HG03432 (cell line): Measurements from ENCODE around the gene ZCCHC4.

Experiments used
- ATAC-seq: cut with Tn5 transposase; IDR thresholded peaks from one replicate; pipeline ENCODE4 v1.9.1; 2021; ENCODE audit warnings: mild to moderate bottlenecking, moderate library complexity; ENCODE audit not compliant: unreplicated experiment

Gene ZCCHC4

DNA sequence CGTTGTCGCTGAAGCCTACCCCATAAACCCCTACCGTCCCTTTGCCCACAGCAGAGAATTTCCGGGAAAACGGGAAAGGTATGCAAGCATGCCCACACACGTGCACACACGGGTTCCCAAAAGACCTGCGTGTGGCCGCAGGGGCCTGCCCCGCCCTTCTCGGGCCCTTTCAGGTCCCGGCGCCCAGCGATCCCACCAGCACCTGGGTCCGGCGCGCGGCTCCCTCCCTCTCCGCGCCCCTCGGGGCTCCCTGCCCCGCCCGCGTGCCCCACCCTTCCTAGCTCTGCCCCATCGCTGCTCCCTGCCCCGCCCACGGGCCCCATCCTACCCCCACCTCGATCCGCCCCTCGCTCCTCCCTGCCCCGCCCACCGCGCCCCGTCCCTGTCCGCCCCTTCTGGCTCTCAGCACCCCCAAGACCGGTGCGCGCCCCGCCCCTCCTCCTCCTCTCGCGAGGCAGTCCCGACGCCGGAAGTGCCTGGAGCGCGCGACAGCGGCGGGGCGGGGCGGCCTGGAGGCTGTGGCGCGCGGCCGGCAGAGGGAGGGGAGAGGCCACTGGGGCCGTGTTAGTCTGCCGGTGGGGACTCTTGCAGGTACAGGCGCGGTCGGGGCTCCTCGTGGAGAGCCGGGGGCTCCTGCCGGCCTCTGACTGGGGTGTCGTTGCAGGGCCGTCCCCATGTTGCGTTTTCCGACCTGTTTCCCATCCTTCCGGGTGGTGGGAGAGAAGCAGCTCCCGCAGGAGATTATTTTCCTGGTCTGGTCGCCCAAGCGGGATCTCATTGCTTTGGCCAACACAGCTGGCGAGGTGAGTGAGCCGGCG, 64.4 kb downstream of the ZCCHC4 start, which contains the start of gene ANAPC4:
Gene ANAPC4, plus strand, starts transcription at position 510 of the 818 bp plus-strand sequence. Its CDS starts 165 bp downstream, at position 675.
- ATAC-seq = peak; percentile 98

DNA sequence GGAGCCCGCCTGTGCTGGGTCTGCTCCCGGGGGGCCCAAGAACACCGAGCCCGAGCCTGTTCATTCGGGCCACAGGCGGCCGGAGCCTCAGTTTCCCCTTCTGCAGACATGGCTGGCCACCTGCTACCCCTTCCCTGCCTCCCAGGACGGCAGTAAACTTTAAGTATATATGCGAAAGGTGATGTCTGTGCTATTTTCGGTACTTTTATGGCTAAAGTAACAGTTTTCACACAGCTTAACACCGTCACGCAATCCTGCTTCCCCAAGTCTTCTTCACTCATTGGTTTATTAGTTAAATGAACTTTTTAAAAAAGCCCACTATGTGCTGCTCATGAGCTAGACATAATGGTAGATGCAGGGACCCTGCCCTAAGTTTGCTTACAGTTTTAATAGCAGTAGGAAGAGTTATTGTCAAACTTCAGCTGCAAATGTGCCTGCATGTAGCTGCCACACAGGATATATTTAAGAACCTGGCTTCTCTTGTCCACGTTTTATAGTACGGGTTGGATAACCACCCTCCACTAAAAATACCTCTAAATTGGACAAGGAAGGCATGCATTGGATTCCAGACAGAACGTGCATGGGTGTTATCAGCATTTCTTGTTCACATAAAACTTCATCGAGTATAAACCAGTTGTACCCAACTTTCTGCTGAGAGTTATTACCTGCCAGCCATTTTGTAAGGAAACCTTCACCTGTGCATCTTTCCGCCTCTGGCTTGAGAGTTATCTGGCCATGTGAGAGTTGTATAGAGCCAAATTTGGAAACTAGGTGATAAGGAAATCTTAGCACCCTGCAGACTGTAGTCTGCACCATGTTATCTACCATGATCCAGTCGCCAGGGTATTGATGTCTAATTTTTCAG, 65.2 kb downstream of the ZCCHC4 start:
- peak; percentile 4 for ATAC-seq

- no peak for ATAC-seq
Measured at GRCh38 chr4:25378437-25378743, 65.8 kb downstream of the ZCCHC4 start.

DNA sequence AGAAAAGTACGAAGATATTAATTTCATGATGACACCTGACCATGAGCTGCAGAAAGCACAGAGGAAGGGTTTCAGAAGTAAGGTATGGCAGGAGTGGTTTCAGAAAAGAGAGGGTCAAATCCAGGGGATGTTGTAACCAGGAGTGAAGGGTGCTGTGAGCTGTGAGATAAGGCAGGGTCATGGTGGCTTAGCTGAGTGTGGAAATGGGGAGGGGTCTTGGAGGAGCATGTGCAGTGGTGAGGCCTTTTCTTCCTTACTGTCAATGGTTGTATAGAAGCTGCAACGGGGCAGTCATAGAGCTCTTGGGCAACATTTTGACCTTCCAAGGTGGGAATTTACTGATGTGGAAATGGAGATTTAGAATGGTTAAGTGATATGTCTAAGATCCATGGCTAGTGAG, 67.0 kb downstream of the ZCCHC4 start:
- no peak for ATAC-seq

DNA sequence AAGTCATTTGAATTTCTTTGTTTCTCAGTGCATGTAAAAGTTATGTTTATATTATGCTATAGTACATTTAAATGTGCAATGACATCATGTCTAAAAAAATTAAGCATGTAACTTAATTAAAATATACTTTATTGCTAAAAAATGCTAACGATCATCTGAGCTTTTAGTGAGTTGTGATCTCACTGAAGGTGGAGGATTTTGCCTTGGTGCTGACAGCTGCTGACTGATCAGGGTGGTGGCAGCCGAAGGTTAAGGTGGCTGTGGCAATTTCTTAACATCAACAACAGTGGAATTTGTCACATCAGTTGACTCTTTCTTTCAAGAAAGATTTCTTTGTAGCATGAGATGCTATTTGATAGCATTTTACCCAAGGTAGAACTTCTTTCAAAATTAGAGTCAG, 71.1 kb downstream of the ZCCHC4 start:
- no peak for ATAC-seq

- no peak for ATAC-seq
Measured at GRCh38 chr4:25386926-25387325, 74.4 kb downstream of the ZCCHC4 start.

- no peak for ATAC-seq
Measured at GRCh38 chr4:25397305-25397704, 84.7 kb downstream of the ZCCHC4 start.

DNA sequence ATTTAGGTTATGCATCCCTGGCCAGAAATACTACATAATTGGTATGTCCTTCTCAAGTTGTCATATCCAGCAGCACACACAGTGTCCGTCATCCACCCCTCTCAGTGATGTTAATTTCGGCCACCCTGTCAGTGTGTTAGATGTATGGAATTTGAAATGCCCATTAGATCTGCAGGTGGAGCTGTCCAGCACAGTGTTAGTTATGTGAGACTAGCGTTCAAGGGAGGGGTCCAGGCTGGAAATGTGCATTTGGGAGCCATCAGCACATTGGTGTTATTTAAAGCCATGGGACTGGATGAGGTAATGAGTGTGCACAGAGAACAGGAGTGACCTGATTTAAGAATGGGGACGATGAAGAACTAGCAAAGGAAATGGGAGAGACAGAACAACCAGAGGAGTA, 86.9 kb downstream of the ZCCHC4 start:
- ATAC-seq = no peak

- ATAC-seq = no peak
Measured at GRCh38 chr4:25401066-25401465, 88.5 kb downstream of the ZCCHC4 start.

DNA sequence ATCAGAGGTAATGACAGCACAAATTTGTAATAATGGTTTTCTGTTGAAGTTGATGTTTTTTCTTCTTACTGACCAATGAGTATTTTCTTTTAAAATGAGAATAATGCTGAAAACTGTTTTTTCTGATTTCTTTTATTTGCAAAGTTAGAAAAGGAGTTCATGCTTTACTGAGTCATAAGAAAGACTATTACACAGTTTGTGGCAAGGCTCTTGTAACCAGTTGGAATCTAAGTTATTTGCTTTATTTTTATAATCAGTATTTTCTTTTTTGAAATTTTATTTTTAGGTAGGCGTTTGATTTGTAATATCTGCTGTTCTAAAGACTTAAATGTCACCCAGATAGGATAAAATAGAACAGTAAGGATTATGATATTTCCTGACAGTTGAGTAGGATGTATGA, 89.9 kb downstream of the ZCCHC4 start:
- no peak for ATAC-seq

GRCh38 chr4:25403699-25404098, 91.1 kb downstream of the ZCCHC4 start:
- ATAC-seq = no peak

DNA sequence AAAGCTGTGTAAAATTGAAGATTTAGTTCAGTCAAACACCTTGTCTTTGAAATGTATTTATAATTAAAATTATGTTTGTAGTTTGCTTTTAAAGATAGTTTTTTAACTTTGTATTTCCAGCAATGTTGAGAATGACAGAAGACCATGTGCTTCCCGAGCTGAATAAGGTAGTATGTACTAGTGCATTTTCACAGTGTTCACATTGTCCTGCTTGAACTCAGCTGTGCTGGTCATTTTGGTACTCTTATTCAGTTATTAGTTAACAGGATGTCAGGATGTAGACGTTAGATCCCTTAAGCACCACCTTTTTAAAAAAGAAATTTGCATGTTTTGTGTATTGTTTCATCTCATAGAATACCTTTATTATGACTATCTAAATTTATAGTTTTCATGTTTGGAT, 92.9 kb downstream of the ZCCHC4 start:
- ATAC-seq = no peak

- ATAC-seq = no peak
Measured at GRCh38 chr4:25406081-25406692, 93.6 kb downstream of the ZCCHC4 start.

GRCh38 chr4:25410820-25411529, 98.4 kb downstream of the ZCCHC4 start:
- ATAC-seq = no peak

DNA sequence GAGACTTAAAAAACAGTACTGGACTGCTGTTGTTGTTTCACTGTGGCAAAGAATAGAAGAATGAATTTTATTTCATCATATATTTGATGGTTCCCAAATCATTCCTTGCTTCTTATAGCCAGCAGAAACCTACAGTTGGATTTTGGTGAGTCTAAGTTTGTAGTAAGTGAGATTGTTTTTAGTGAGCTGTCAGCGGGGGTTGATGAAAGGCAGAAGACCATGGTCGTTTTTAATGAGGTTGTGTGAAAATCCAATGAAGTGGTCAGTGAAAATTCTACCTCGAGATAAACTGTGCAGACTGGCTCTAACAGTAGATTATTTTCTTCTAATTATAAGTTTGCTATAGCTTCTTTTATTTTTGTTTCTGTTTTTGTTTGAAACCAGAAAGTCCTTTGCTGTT, 100.7 kb downstream of the ZCCHC4 start:
- ATAC-seq = no peak

DNA sequence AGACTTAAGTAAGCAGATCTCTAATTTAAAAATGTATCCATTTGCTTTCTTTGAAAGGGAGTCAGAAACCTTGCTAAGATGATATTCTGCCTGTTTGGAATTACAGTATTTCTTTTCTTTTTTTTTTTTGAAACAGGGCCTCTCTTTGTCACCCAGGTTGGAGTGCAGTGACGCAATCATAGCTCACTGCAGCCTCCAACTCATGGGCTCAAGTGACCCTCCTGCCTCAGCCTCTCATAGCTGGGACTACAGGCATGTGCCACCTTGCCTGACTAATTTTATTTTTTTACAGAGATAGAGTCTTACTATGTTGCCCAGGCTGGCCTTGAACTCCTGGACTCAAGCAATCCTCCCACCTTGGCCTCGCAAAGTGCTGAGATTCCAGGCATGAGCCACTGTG, 104.4 kb downstream of the ZCCHC4 start:
- no peak for ATAC-seq
